Right atrium auricular region (tissue), 2 donors: ENCODE measurements around the gene SRD5A3. TPM values are rescaled to one million over a fixed set of nuclear protein-coding genes. Genes with fewer than 3 reads are reported as not detected.

Experiments used
- DNase-seq: peaks from one replicate; pipeline ENCODE4 v3.0.0-alpha.2; 2019; ENCODE audit warnings: low spot score
- H3K27ac ChIP-seq, 2 donors: fragments of 200-600 bp; sonication (generic); 1 replicate in 1 of 2; 2 replicates in 1 of 2; pipeline ENCODE4 v1.5.1; 2016 to 2019
- H3K27me3 ChIP-seq, 2 donors: fragments of 200-600 bp; sonication (generic); one replicate each; pipeline versions ENCODE4 v1.5.1 to v1.6.0; 2017 to 2019
- H3K36me3 ChIP-seq: fragments of 200-600 bp; sonication (generic); one replicate; pipeline ENCODE4 v1.5.1; 2016
- H3K4me1 ChIP-seq, 2 donors: fragments of 200-600 bp; sonication (generic); one replicate each; pipeline versions ENCODE4 v1.5.1 to v1.6.0; 2017 to 2019
- H3K4me3 ChIP-seq, 2 donors: fragments of 200-600 bp; sonication (generic); 1 replicate in 1 of 2; 2 replicates in 1 of 2; pipeline ENCODE4 v1.5.1; 2017 to 2019; ENCODE audit warnings: mild to moderate bottlenecking in 1 of 2, moderate library complexity in 1 of 2
- H3K9me3 ChIP-seq, 2 donors: fragments of 200-600 bp; sonication (generic); one replicate each; pipeline ENCODE4 v1.5.1; 2019
- total RNA-seq, 2 donors: library from RNA; depleted of rRNA; stranded (reverse); fragments of >200 nt; gene quantifications; one replicate each; pipeline ENCODE4 v1.1.0, GENCODE V29; 2016
- TF ChIP-seq, protein P1 (sequence below), 2 donors: fragments of 200-600 bp; sonication (generic); IDR thresholded peaks; one replicate each; pipeline ENCODE4 v1.5.1; 2019; ENCODE audit warnings: antibody characterized with exemption in 2 of 2

The SRD5A3 gene
- 1 to 10 TPM; 6.0 to 8.3 TPM for total RNA-seq

DNA sequence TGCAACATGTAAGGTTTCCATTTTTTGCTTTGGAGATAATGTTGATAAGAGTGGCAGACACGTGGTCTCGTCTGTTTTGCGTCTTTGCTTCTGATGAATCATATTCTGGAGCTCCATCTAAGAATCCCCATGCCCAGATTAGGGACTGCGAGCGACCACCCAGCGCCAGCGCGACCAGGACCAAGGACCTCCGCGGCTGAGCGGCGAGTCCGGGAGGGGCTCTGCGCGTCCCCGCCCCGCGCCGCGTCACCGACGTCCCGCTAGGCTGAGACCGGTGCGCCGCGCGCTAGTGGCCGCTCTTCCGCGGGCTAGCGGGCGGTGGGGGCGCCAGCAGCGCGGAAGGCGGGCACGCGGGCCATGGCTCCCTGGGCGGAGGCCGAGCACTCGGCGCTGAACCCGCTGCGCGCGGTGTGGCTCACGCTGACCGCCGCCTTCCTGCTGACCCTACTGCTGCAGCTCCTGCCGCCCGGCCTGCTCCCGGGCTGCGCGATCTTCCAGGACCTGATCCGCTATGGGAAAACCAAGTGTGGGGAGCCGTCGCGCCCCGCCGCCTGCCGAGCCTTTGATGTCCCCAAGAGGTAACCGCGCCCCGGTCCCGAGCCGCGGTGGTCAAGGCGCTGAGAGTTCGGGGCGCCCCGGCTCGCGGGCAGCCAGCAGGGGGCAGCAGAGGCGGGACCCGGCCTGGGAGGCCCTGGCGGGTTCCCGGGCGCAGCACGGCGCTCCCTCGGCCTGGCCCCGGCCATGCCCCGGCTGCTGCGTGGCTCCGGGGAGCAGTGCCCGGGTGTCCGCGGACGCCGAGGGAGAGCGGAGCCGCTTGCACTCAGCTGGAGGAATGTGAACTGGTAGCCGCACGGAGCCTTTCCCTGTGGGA lies at the start of gene SRD5A3:
Gene SRD5A3, plus strand, starts transcription at position 263 of the 871 bp plus-strand sequence. Its CDS starts 95 bp downstream, at position 358.
- peaks cover 0 to 8% of the 10 kb centered on the region in 2 donors for H3K4me1 ChIP-seq
- H3K4me3 ChIP-seq: peak within 1 kb of the TSS; percentile 56 to 71
- no peaks in the 10 kb centered on the region for H3K9me3 ChIP-seq
- no peaks in the 10 kb centered on the region for H3K27me3 ChIP-seq
- peak within 1 kb of the TSS; percentile 96 to 97 for H3K27ac ChIP-seq
- TF ChIP-seq, protein P1, sequence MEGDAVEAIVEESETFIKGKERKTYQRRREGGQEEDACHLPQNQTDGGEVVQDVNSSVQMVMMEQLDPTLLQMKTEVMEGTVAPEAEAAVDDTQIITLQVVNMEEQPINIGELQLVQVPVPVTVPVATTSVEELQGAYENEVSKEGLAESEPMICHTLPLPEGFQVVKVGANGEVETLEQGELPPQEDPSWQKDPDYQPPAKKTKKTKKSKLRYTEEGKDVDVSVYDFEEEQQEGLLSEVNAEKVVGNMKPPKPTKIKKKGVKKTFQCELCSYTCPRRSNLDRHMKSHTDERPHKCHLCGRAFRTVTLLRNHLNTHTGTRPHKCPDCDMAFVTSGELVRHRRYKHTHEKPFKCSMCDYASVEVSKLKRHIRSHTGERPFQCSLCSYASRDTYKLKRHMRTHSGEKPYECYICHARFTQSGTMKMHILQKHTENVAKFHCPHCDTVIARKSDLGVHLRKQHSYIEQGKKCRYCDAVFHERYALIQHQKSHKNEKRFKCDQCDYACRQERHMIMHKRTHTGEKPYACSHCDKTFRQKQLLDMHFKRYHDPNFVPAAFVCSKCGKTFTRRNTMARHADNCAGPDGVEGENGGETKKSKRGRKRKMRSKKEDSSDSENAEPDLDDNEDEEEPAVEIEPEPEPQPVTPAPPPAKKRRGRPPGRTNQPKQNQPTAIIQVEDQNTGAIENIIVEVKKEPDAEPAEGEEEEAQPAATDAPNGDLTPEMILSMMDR (IDR thresholded peaks at IDR 0.05): peak; percentile 94 to 97
- H3K36me3 ChIP-seq: no peaks in the 10 kb centered on the region
- DNase-seq: peak; percentile 83

DNA sequence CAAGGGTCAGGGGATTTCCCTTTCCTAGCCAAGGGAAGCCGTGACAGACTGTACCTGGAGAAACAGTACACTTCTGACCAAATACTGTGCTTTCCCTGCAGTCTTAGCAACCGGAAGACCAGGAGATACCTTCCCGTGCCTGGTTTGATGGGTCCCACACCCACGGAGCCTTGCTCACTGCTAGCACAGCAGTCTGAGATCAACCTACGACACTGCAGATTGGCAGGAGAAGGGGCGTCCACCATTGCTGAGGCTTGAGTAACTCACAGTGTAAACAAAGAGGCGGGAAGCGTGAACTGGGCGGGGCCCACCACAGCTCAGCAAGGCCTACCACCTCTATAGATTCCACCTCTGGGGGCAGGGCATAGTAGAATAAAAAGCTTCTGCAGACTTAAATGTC lies 48.7 kb upstream of the SRD5A3 start:
- Histone ChIP-seq H3K27ac (no peak overlapping the region), H3K9me3 (no peaks in the 10 kb centered on the region), H3K4me3 (no peak overlapping the region), H3K27me3 (no peaks in the 10 kb centered on the region), H3K4me1 (no peaks in the 10 kb centered on the region), H3K36me3 (no peaks in the 10 kb centered on the region)
- no peak for DNase-seq
- TF ChIP-seq, protein P1 (IDR thresholded peaks at IDR 0.05): no peak

DNA sequence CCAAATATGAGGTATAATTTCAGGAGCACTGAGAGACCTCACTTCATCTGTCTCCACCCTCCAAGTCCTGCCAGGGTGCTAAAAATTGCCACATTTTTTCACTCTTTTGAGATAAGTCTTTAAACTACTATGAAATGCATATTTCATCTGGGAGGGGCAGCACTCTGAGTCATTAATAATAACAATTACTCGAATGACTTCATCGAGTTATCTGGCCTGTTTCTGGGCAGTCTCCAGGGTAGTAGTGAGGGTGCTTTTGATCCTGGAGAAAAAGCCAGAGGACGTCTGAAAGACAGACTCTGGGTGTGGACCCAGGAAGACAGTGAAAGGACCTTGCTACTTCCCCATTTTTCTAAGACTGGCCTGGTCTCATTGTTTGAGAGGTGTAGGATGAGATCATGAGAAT lies 42.3 kb upstream of the SRD5A3 start:
- no peak for DNase-seq
- TF ChIP-seq, protein P1 (IDR thresholded peaks at IDR 0.05): no peak
- H3K4me3 ChIP-seq: no peak overlapping the region
- H3K36me3 ChIP-seq: no peaks in the 10 kb centered on the region
- H3K27ac ChIP-seq: no peak overlapping the region
- peaks cover 0 to 12% of the 10 kb centered on the region in 2 donors for H3K4me1 ChIP-seq
- H3K9me3 ChIP-seq: no peaks in the 10 kb centered on the region
- no peaks in the 10 kb centered on the region for H3K27me3 ChIP-seq

DNA sequence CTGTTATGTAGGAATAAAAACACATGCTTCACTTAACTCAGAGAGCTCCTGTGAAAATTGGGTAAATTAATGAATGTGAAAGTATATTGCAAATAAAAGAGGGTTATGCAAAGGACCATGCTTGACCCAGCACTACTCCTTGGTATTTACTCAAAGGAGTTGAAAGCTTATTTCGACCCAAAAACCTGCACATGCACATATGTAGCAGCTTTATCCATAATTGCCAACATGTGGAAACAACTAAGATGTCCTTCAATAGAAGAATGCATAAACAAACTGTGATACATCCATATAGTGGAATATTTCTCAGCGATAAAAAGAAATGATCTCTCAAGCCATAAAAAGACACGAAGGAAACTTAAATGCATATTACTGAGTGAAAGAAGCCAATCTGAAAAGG lies 41.7 kb upstream of the SRD5A3 start:
- no peaks in the 10 kb centered on the region for H3K27me3 ChIP-seq
- TF ChIP-seq, protein P1 (IDR thresholded peaks at IDR 0.05): no peak
- no peak overlapping the region for H3K27ac ChIP-seq
- H3K4me1 ChIP-seq: peaks cover 0 to 12% of the 10 kb centered on the region in 2 donors
- no peak for DNase-seq
- H3K36me3 ChIP-seq: no peaks in the 10 kb centered on the region
- no peaks in the 10 kb centered on the region for H3K9me3 ChIP-seq
- no peak overlapping the region for H3K4me3 ChIP-seq

DNA sequence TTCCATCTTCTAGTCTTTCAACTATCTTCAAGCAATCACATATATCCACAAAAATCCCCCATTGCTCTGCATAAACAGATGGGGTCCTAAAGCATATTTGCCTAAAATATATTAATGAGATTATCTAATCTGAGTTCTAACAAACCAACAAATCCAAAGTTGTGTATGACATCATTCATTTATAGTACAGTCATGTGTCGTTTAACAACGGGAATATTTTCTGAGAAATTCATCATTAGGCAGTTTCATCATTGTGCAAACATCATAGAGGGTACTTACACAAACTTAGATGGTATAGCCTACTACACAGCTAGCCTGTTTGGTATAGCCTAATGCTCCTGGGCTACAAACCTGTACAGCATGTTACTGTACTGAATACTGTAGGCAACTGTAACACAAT lies 38.0 kb upstream of the SRD5A3 start:
- H3K9me3 ChIP-seq: no peaks in the 10 kb centered on the region
- no peak overlapping the region for H3K4me3 ChIP-seq
- no peak for DNase-seq
- no peaks in the 10 kb centered on the region for H3K36me3 ChIP-seq
- H3K4me1 ChIP-seq: peaks cover 0 to 18% of the 10 kb centered on the region in 2 donors
- no peak overlapping the region for H3K27ac ChIP-seq
- H3K27me3 ChIP-seq: no peaks in the 10 kb centered on the region
- TF ChIP-seq, protein P1 (IDR thresholded peaks at IDR 0.05): no peak
